Stimulated activated naive CD8-positive, alpha-beta T cell treated with anti-CD3 and anti-CD28 coated beads, Interleukin-15, Interleukin-2, amounts not matched to agents 100 U/mL and 50 U/mL, for 24 hours (primary cell): ENCODE measurements around the gene FOSB.

Source experiments
- ATAC-seq: fragments of 150-1000 bp; cut with Tn5 transposase; one replicate; pipeline ENCODE4 v1.10.0; 2021
- DNase-seq: peaks from one replicate; pipeline ENCODE4 v3.0.0; 2021

The FOSB gene

GRCh38 chr19:45468803-45469131, 971 bp downstream of the FOSB start:
- DNase-seq = no peak
- peak; percentile 63 for ATAC-seq

DNA sequence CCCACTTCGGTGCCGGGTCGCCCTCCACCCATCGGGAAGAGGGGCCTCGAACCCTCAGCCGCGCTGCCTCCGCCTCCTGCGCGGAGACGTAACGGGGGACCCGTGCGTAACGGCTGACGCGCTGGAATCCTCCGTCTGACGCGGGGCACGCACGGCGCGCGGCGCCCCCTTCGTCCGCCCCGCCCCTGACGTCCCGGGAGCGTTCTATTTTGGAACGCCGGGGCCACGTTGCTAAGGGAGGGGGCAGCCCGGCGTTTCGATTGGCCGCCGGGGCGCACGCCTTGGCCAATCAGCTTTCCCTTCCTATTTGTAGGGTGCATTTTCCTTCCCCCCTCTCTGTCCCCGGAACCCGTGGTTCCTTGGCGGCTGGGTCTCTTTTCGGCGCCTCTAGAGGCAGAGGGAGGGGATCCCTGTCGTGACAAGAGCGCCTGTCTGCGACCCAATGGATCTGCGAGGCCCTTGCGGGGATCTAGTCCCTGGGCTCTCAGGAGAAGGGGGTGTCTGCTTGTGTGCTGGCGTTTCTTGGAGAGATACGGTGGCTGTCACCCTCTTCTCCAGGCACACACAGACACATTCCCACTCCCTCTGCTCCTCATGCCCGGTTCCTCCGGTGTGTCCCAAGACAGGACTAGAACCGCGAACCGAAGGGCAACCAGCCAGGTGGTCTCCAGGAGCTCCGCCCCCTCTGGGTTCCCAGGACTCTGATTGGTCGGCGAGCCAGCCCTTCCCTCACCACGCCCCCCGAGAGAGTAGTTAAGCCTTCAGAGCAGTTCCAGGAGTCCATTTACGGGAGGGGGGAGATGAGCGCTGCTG, 1.5 kb downstream of the FOSB start:
- DNase-seq (peak; percentile 96), ATAC-seq (peak; percentile 84)

GRCh38 chr19:45469945-45470761, 2.4 kb downstream of the FOSB start:
- ATAC-seq = no peak

DNA sequence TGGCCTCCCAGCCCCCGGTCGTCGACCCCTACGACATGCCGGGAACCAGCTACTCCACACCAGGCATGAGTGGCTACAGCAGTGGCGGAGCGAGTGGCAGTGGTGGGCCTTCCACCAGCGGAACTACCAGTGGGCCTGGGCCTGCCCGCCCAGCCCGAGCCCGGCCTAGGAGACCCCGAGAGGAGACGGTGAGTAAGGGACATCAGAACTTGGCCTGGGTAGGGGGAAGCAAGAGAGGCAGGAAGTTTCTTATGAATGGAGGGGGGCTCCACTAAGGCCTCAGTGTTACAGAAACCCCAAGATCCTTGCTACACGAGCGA, 2.9 kb downstream of the FOSB start:
- ATAC-seq (no peak), DNase-seq (no peak)

More at GRCh38 chr19:45469945-45470761, 2.4 kb downstream of the FOSB start:
- DNase-seq = peak; percentile 41

GRCh38 chr19:45471111-45471930, 3.5 kb downstream of the FOSB start:
- no peak for ATAC-seq
- DNase-seq = no peak

DNA sequence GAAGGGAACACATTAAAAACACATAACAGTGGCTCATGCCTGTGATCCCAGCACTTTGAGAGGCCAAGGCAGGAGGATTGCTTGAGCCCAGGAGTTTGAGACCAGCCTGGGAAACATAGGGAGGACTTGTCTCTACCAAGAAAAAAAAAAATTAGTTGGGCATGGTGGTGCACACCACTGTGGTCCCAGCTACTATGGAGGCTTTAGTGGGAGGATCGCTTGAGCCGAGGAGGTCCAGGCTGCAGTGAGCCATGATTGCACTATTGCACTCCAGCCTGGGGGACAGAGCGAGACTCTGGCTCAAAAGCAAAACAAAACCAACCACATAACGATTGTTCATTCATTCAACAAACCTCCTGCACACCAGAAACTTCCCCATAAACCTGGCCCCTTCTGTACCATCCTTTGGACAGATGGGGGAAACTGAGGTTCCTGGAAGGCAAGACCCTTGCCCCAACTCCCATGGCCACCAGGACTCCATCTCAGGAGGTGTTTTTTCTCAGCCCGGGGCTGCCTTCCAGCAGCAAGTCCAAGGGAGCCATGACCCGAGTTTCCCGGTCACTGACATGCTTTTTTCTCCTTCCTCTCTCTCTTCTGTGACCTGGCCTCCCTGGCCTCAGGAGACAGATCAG, 4.3 kb downstream of the FOSB start:
- no peak for ATAC-seq

DNA sequence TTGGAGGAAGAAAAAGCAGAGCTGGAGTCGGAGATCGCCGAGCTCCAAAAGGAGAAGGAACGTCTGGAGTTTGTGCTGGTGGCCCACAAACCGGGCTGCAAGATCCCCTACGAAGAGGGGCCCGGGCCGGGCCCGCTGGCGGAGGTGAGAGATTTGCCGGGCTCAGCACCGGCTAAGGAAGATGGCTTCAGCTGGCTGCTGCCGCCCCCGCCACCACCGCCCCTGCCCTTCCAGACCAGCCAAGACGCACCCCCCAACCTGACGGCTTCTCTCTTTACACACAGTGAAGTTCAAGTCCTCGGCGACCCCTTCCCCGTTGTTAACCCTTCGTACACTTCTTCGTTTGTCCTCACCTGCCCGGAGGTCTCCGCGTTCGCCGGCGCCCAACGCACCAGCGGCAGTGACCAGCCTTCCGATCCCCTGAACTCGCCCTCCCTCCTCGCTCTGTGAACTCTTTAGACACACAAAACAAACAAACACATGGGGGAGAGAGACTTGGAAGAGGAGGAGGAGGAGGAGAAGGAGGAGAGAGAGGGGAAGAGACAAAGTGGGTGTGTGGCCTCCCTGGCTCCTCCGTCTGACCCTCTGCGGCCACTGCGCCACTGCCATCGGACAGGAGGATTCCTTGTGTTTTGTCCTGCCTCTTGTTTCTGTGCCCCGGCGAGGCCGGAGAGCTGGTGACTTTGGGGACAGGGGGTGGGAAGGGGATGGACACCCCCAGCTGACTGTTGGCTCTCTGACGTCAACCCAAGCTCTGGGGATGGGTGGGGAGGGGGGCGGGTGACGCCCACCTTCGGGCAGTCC, 5.0 kb downstream of the FOSB start:
- DNase-seq (no peak), ATAC-seq (no peak)

More for the DNA sequence above, 4.3 kb downstream of the FOSB start:
- DNase-seq = no peak

DNA sequence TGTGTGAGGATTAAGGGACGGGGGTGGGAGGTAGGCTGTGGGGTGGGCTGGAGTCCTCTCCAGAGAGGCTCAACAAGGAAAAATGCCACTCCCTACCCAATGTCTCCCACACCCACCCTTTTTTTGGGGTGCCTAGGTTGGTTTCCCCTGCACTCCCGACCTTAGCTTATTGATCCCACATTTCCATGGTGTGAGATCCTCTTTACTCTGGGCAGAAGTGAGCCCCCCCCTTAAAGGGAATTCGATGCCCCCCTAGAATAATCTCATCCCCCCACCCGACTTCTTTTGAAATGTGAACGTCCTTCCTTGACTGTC, 5.5 kb downstream of the FOSB start:
- no peak for ATAC-seq

GRCh38 chr19:45473682-45474605, 6.1 kb downstream of the FOSB start:
- ATAC-seq = no peak
- DNase-seq = no peak

More for the DNA sequence above, 5.5 kb downstream of the FOSB start:
- DNase-seq = no peak

DNA sequence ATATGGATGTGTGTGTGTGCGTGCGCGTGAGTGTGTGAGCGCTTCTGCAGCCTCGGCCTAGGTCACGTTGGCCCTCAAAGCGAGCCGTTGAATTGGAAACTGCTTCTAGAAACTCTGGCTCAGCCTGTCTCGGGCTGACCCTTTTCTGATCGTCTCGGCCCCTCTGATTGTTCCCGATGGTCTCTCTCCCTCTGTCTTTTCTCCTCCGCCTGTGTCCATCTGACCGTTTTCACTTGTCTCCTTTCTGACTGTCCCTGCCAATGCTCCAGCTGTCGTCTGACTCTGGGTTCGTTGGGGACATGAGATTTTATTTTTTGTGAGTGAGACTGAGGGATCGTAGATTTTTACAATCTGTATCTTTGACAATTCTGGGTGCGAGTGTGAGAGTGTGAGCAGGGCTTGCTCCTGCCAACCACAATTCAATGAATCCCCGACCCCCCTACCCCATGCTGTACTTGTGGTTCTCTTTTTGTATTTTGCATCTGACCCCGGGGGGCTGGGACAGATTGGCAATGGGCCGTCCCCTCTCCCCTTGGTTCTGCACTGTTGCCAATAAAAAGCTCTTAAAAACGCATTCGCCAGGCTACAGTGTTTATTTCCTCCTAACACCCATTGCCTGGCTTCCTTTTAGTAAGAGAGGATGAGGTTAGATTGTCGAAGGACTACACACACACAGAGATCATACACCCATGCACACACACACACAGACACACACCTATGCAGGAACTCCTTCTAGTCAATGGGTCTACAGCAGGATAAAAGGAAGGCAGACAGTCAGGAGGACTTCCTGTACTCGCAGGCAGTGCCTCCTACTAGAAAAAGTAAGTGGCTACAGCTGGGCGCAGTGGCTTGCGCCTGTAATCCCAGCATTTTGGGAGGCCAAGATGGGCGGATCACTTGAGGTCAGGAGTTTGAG, 7.1 kb downstream of the FOSB start:
- no peak for DNase-seq
- no peak for ATAC-seq

GRCh38 chr19:45475537-45476291, 7.9 kb downstream of the FOSB start:
- ATAC-seq = no peak
- DNase-seq = no peak

DNA sequence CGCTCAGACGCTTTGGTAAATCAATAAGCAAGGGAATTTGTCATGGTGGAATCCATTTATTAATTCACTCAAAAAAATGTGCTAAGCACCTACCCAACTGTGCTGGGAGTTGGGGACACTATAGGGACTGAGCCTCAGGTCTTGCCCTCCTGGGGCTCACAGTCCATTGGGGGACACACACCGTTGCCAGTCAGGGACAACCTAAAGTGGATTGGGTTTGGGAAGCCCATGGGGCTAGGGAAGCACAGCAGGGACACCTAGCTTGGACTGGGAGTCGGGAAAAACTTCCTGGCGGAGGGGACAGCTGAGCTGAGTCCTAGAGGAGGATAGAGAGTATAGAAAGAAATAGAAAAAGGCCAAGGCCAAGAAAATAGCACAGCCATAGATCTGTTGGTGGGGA, 8.5 kb downstream of the FOSB start:
- no peak for DNase-seq
- no peak for ATAC-seq

- DNase-seq (no peak), ATAC-seq (no peak)
These were observed 9.4 kb downstream of the FOSB start for GRCh38 chr19:45477186-45477585.

DNA sequence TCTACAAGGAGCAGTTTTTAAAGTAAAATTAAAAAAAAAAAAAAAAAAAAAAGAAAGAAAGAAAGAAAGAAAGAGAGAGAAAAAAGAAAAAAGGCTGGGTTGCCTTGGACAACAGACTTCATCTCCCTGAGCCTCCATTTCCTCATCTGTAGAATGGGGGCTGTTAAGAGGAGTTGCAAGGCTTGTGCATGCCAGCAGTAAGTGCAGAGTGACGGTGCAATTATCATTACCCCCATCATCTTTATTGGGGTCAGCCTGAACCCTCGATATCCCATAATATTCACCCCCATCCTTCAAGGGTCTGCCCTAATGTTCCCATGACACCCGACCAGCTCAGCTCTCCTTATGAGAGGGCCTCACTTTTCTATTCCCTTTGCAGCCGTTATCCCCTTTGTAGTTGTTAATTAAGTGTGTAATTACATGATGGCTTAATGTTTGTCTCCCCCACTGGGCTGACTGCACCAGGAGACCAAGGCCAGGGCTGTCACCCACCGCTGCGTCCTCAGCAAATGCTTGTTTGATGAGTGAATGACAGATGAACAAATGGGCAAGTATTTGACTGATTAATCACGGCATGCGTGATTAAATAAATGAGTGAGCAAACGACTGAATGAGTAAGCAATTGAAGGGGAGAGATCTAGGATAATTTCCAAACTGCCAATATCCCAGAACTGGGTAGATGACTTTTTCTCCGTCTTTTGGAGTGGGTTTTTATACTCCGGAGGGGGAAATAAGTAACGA, 10.1 kb downstream of the FOSB start:
- DNase-seq (peak; percentile 34), ATAC-seq (peak; percentile 5)

DNA sequence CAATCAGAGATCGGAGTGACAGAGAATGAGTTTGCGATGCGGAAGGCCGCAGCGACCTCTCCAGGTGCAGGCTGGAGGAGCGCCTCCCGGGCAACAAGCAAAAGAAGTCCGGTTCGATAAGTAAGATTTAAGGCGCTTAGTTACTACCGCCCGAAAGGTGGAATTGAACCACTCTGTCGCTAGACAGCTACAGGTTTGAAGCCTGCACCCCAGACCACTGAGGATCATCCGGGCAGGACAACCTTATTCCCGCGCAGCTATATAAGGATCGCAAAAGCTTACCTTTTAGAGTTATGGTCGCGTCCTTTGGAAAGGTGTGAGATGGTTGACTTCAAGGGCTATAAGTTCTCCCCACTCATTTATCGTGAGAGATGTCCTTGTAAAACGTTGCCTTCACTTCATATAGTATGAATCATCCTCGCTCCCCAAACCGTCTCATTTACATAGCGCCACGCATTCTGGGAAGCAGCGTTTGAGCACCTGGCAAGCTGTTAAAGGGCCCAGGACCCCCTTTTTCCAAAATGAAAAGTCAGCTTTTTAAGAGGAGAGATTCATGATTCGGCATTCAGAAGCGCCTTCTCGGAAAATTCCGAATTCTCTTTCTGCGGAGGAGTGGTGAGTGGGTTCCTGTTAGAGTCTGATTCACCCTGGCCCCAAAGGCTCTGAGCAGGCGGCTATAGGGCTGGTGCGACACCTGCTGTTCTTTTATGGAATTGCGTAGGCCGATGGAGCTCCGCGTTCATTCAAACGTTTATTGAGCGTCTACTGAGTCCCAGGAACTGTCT, 10.8 kb downstream of the FOSB start:
- peak; percentile 90 for ATAC-seq
- DNase-seq = peak; percentile 92

DNA sequence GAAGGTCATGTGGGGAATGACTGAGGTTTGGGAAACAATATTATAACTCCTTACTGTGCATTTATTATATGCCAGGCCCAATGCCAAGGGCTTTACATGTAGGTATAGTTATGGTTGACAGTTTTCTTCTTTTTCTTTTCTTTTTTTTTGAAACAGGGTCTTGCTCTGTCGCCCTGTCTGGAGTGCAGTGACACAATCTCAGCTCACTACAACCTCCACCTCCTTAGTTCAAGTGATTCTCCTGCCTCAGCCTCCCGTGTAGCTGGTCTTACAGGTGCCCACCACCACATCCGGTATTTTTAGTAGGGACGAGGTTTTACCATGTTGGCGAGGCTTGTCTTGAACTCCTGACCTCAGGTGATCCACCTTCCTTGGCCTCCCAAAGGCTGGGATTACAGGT, 15.2 kb downstream of the FOSB start:
- ATAC-seq (no peak), DNase-seq (no peak)
